ENCODE results near the gene PROSER2. TPM values are rescaled to one million over a fixed set of nuclear protein-coding genes. Genes with fewer than 3 reads are reported as not detected.

PROSER2 gene
- total and polyA plus RNA-seq, 9 of the 15 experiments (the other 6 are each of a cell fraction or from before 2014, with no cell fraction given): 0.62 to 14.8 (median 2.9) TPM

GRCh38 chr10:11824825-11825224, 1.7 kb downstream of the PROSER2 start (continued):
- TF ChIP-seq ZNF696 (CRISPR knock-in tag; conservative IDR thresholded peaks at IDR 0.05): no peak
- TF ChIP-seq ZNF449 (CRISPR knock-in tag; IDR thresholded peaks at IDR 0.05): no peak
- TF ChIP-seq SREBF2 (CRISPR knock-in tag; IDR thresholded peaks at IDR 0.05): no peak
- TF ChIP-seq RCOR1 (IDR thresholded peaks at IDR 0.05; ENCODE audit: borderline replicate concordance in 1 of 2, low read depth in 2 of 2, low read length in 2 of 2): peak in 1 of 2 experiments; percentile 81; a peak in 1 of 4 replicates
- TF ChIP-seq HNRNPK (IDR thresholded peaks at IDR 0.05; ENCODE audit: low read depth, low read length, poor library complexity, severe bottlenecking): no peak
- TF ChIP-seq ZNF830 (CRISPR knock-in tag; IDR thresholded peaks at IDR 0.05): no peak
- no peak for TF ChIP-seq DDX20 (tag; IDR thresholded peaks at IDR 0.05; ENCODE audit: low read depth)
- no peak for TF ChIP-seq NFIX (CRISPR knock-in tag; IDR thresholded peaks at IDR 0.05; ENCODE audit: low read depth)
- TF ChIP-seq ZNF655 (CRISPR knock-in tag; IDR thresholded peaks at IDR 0.05): no peak
- TF ChIP-seq HDAC1 (IDR thresholded peaks at IDR 0.05): peak in 1 of 2 experiments; percentile 61; a peak in 1 of 4 replicates
- TF ChIP-seq ZNF407 (IDR thresholded peaks at IDR 0.05; ENCODE audit: low read depth): no peak
- no peak for TF ChIP-seq RBM15 (IDR thresholded peaks at IDR 0.05; ENCODE audit: insufficient read depth, low read length)
- no peak for TF ChIP-seq U2AF2 (optimal IDR thresholded peaks at IDR 0.05; ENCODE audit: low read depth, low read length)
- TF ChIP-seq STAT5A (IDR thresholded peaks at IDR 0.05; ENCODE audit: borderline replicate concordance, low read length): peak; percentile 57; the same call in 1 of the 2 replicates
- TF ChIP-seq ZZZ3 (IDR thresholded peaks at IDR 0.05): no peak
- TF ChIP-seq KLF16 (IDR thresholded peaks at IDR 0.05): peak; percentile 91
- no peak for TF ChIP-seq ZNF551 (CRISPR knock-in tag; IDR thresholded peaks at IDR 0.05)
- TF ChIP-seq CHD2 (IDR thresholded peaks at IDR 0.05; ENCODE audit: low read depth, low read length): no peak
- TF ChIP-seq TSC22D4 (tag; IDR thresholded peaks at IDR 0.05): no peak
- no peak for TF ChIP-seq ZBTB8A (IDR thresholded peaks at IDR 0.05; ENCODE audit: partially characterized antibody)
